Astrocyte (in vitro differentiated cells and primary cell): ENCODE measurements around the gene SPATA1.

Experiments used
- CTCF ChIP-seq: IDR thresholded peaks from 2 replicates; pipeline ENCODE4 v1.5.1; 2011; ENCODE audit warnings: low read depth, mild to moderate bottlenecking, inconsistent platforms, low read length, moderate library complexity; ENCODE audit not compliant: insufficient read depth
- EZH2 ChIP-seq: IDR thresholded peaks from 2 replicates; pipeline ENCODE4 v1.6.1; 2012; ENCODE audit warnings: mild to moderate bottlenecking, low read length, inconsistent platforms; ENCODE audit not compliant: insufficient read depth

GRCh38 chr1:84509029-84509428 lies 2.8 kb downstream of the SPATA1 start:
- TF ChIP-seq CTCF (no peak), EZH2 (no peak)
